ENCODE measurements around the gene C2orf78.

C2orf78 gene

GRCh38 chr2:73838889-73839534 lies 55.0 kb downstream of the C2orf78 start:
- no peak for DNase-seq

- no peak for DNase-seq
These were observed 55.8 kb downstream of the C2orf78 start for GRCh38 chr2:73839653-73840411.

GRCh38 chr2:73841912-73842738 lies 58.1 kb downstream of the C2orf78 start:
- DNase-seq: no peak

DNA sequence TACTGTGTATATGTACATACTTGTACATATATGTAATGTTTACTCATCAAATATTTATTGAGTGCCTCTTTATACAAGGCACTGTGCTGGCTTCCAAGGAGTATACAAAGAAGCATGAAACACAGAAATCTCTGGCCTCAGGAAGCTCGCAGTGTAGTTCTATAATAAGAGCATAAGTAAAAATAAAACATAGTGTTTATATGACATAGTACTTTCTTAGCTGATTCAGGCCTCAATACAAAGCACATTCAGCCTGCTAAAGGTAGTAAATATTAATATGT lies 58.7 kb downstream of the C2orf78 start:
- DNase-seq: no peak

DNA sequence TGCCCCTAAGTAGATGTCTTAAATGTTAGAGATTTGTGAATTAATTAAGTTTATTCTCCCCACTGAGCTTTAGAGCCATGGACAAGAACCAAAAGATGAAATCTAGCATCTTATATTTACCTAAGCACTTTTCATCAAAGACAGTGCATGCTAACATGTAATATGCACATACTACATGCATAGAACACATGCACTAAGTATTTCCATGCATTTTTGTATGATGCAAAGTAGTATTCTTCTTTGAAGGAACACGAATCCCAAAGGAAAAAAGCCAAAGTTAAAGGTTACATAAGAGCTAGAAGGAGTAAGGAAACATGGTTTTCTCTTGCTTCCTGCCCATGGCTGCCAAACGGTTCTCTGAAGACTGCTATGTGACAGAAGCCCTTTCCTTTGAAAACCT lies 60.1 kb downstream of the C2orf78 start:
- no peak for DNase-seq

DNA sequence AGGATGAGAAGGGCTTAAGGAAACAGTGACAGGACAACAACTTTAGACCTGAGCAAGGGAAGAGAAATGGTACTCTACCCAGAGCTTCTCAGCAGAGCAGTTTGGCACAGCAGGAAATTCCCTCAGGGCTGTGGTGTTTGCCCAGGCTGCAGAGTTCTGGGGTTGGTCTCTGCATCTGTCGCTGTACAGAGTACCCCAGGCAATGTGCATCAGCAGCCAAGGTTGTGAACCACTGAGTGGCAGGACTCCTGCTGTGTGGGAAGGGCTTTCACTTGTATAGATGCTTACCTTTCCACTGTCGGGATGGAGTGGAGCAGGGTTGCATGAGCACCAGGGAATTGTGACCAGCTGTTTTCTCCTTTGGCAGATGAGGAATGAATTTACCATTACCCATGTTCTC lies 66.0 kb downstream of the C2orf78 start:
- no peak for DNase-seq

- DNase-seq: no peak
These were observed 67.3 kb downstream of the C2orf78 start for GRCh38 chr2:73851274-73851673.

DNA sequence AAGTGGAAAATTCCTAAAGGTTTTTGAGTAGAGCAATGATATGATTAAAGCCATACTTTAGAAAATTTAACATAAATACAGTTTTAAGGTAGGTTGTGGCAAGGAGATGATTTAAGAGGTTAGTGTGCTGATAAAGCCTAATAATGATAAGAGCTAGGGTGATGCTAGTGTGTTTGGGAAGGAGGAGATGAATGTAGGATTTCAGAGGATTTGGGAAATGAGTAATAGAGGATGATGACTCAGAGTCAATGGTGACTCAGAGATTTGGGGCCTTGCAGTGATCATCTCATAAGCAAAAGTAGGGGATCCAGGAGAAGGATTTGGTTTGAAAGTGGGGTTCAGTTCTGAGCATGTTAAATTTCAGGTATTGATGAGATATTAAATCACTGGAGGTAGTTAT lies 68.0 kb downstream of the C2orf78 start:
- no peak for DNase-seq

- no peak for DNase-seq
These were observed 71.5 kb downstream of the C2orf78 start for GRCh38 chr2:73855526-73855925.

DNA sequence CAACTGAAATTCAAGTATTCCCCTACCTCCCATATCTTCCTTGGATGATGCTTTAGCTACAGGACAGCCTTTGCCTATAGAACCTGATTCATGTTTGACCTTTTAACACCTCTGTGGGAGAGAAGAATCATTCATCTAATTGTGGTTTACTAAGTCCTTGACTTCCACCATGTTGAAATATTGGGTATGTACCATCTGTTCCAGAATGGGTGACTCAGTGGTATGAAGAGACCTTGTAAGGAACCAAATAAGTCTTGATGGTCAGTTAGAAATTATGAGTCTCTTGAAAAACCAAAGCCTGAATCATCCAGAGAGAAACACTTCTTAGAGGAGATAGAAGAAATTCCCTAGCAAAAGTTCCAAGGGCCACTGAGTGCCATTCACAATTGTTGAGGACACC lies 72.2 kb downstream of the C2orf78 start:
- no peak for DNase-seq

DNA sequence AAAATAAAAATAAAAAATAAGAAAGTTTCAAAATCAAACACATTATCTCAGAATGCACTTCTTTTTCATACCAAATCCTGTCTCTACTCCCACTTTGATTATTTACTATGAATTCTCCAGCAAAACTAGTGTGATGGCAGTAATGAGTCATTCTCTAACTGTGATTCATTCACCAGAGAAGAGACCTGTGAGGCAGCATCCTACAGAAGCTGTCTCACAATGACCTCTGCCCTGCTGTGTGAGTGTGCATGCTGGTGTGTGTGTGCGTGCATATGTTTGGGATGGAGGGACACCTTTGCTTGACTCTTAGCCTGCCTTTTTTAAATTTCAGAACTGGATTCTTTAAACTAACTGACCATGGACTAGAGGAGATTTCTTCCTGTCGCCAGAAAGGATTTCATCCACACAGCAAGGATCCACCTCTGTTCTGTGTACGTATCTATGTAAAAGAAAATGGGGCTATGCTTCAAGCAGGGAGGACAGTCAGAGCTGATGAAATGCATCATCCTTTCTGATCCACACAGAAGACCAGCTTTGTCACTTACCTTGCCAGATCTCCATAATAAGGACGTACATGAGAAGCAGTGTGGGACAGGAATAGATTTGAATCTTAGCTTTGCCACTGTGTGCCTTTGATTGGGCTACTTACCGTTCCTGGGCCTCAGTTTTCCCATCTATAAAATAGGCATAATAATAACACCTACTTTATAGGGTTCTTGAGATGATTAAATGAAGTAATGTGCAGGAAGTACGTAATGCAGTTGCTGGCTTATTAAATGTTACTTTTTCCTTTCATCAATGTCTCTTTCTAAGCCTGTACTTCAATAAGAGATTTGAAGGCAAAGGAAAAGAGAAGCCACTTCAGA lies 76.0 kb downstream of the C2orf78 start:
- DNase-seq: no peak

- DNase-seq: no peak
These were observed 79.0 kb downstream of the C2orf78 start for GRCh38 chr2:73862987-73863386.
